ENCODE results near the gene PDLIM4. TPM values are rescaled to one million over a fixed set of nuclear protein-coding genes. Genes with fewer than 3 reads are reported as not detected.

Gene PDLIM4
- total and polyA plus RNA-seq, 2 experiments from 2014 or later: 25.2 to 31.8 TPM

- TF ChIP-seq POLR2AphosphoS5 (IDR thresholded peaks at IDR 0.05; ENCODE audit: low read depth) (no peak), ETS1 (IDR thresholded peaks at IDR 0.05) (no peak)
- TF ChIP-seq, protein P1, sequence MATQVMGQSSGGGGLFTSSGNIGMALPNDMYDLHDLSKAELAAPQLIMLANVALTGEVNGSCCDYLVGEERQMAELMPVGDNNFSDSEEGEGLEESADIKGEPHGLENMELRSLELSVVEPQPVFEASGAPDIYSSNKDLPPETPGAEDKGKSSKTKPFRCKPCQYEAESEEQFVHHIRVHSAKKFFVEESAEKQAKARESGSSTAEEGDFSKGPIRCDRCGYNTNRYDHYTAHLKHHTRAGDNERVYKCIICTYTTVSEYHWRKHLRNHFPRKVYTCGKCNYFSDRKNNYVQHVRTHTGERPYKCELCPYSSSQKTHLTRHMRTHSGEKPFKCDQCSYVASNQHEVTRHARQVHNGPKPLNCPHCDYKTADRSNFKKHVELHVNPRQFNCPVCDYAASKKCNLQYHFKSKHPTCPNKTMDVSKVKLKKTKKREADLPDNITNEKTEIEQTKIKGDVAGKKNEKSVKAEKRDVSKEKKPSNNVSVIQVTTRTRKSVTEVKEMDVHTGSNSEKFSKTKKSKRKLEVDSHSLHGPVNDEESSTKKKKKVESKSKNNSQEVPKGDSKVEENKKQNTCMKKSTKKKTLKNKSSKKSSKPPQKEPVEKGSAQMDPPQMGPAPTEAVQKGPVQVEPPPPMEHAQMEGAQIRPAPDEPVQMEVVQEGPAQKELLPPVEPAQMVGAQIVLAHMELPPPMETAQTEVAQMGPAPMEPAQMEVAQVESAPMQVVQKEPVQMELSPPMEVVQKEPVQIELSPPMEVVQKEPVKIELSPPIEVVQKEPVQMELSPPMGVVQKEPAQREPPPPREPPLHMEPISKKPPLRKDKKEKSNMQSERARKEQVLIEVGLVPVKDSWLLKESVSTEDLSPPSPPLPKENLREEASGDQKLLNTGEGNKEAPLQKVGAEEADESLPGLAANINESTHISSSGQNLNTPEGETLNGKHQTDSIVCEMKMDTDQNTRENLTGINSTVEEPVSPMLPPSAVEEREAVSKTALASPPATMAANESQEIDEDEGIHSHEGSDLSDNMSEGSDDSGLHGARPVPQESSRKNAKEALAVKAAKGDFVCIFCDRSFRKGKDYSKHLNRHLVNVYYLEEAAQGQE (IDR thresholded peaks at IDR 0.05; ENCODE audit: unreplicated experiment): no peak
Observed at GRCh38 chr5:132229236-132229635, 28.3 kb upstream of the PDLIM4 start (continued).

GRCh38 chr5:132230871-132231270 is 26.6 kb upstream of the PDLIM4 start:
- H4K20me1 ChIP-seq (replicated peaks; ENCODE audit: insufficient read depth): no peaks in the 10 kb centered on the region
- H3K27me3 ChIP-seq (ENCODE audit: insufficient read depth): peaks cover 24% of the 10 kb centered on the region
- no peaks in the 10 kb centered on the region for H3K36me3 ChIP-seq (ENCODE audit: insufficient read depth)
- no peaks in the 10 kb centered on the region for H3K9me2 ChIP-seq (ENCODE audit: insufficient read depth)
- 0 out of 2 replicates have a peak, but pooled peaks cover 3% of the 10 kb centered on the region for H3F3A ChIP-seq (replicated peaks; ENCODE audit: low read depth)
- no peak overlapping the region for H3K4me2 ChIP-seq
- no peak overlapping the region for H3K4me3 Mint-ChIP-seq
- peaks cover 29% of the 10 kb centered on the region for H3K27me3 Mint-ChIP-seq (ENCODE audit: insufficient read depth, low read depth, poor library complexity)
- no peaks in the 10 kb centered on the region for H3K9me3 Mint-ChIP-seq
- H3K79me2 ChIP-seq (replicated peaks; ENCODE audit: insufficient read depth): no peaks in the 10 kb centered on the region
- ATAC-seq: no peak
- H3K4me3 ChIP-seq: no peak overlapping the region
- H3K27ac ChIP-seq (ENCODE audit: low read depth): no peak overlapping the region
- no peaks in the 10 kb centered on the region for H3K4me1 ChIP-seq (ENCODE audit: insufficient read depth)
- no peak for DNase-seq (ENCODE audit: low spot score)
- TF ChIP-seq EZH2 (IDR thresholded peaks at IDR 0.05; ENCODE audit: low read depth, unreplicated experiment) (no peak), CTCF (conservative IDR thresholded peaks at IDR 0.05; ENCODE audit: low read depth in 2 of 2) (no peak)
- H2AFZ ChIP-seq: no peak overlapping the region
- H3K27ac Mint-ChIP-seq: no peak overlapping the region
- peaks cover 6% of the 10 kb centered on the region; the same call in 2 of the 3 replicates for H3K4me1 Mint-ChIP-seq
- no peaks in the 10 kb centered on the region for H3K36me3 Mint-ChIP-seq (ENCODE audit: low read depth)

GRCh38 chr5:132232465-132232864 is 25.0 kb upstream of the PDLIM4 start:
- no peaks in the 10 kb centered on the region for H3K4me1 ChIP-seq (ENCODE audit: insufficient read depth)
- Mint-ChIP-seq H3K4me3 (no peak overlapping the region), H3K27ac (no peak overlapping the region), H3K4me1 (peaks cover 2% of the 10 kb centered on the region; the same call in 1 of the 3 replicates), H3K36me3 (ENCODE audit: low read depth) (no peaks in the 10 kb centered on the region), H3K9me3 (no peaks in the 10 kb centered on the region), H3K27me3 (ENCODE audit: insufficient read depth, low read depth, poor library complexity) (peaks cover 19% of the 10 kb centered on the region)
- H3K4me3 ChIP-seq: no peak overlapping the region
- H3K36me3 ChIP-seq (ENCODE audit: insufficient read depth): no peaks in the 10 kb centered on the region
- no peak overlapping the region for H3K27ac ChIP-seq (ENCODE audit: low read depth)
- peaks cover 8% of the 10 kb centered on the region; the same call in 1 of the 2 replicates for H3K27me3 ChIP-seq (ENCODE audit: insufficient read depth)
- H3K4me2 ChIP-seq: no peak overlapping the region
- TF ChIP-seq CREB1 (CRISPR knock-in tag; IDR thresholded peaks at IDR 0.05; ENCODE audit: low read depth) (no peak), ZNF114 (CRISPR knock-in tag; IDR thresholded peaks at IDR 0.05) (no peak), JUNB (IDR thresholded peaks at IDR 0.05; ENCODE audit: unreplicated experiment) (no peak), POLR2AphosphoS5 (IDR thresholded peaks at IDR 0.05; ENCODE audit: low read depth) (no peak), ZNF331 (CRISPR knock-in tag; IDR thresholded peaks at IDR 0.05; ENCODE audit: low read depth) (no peak), STAT1 (IDR thresholded peaks at IDR 0.05; ENCODE audit: unreplicated experiment) (no peak), EZH2phosphoT487 (IDR thresholded peaks at IDR 0.05; ENCODE audit: unreplicated experiment) (no peak)
- TF ChIP-seq, protein P1 (IDR thresholded peaks at IDR 0.05; ENCODE audit: unreplicated experiment): no peak
- H3F3A ChIP-seq (replicated peaks; ENCODE audit: low read depth): 0 out of 2 replicates have a peak, but pooled peaks cover 3% of the 10 kb centered on the region
- no peaks in the 10 kb centered on the region for H3K9me2 ChIP-seq (ENCODE audit: insufficient read depth)
- no peaks in the 10 kb centered on the region for H3K79me2 ChIP-seq (replicated peaks; ENCODE audit: insufficient read depth)
- no peaks in the 10 kb centered on the region for H4K20me1 ChIP-seq (replicated peaks; ENCODE audit: insufficient read depth)
- H2AFZ ChIP-seq: no peak overlapping the region
- no peak for DNase-seq (ENCODE audit: low spot score)
- ATAC-seq: no peak

Measured in GM23338 (cell line).